ENCODE results near the gene CYSLTR2. TPM values are rescaled to one million over a fixed set of nuclear protein-coding genes. Genes with fewer than 3 reads are reported as not detected.

The CYSLTR2 gene
- total RNA-seq, 3 donors from 2014 or later: 0.40 to 0.53 (median 0.43) TPM

DNA sequence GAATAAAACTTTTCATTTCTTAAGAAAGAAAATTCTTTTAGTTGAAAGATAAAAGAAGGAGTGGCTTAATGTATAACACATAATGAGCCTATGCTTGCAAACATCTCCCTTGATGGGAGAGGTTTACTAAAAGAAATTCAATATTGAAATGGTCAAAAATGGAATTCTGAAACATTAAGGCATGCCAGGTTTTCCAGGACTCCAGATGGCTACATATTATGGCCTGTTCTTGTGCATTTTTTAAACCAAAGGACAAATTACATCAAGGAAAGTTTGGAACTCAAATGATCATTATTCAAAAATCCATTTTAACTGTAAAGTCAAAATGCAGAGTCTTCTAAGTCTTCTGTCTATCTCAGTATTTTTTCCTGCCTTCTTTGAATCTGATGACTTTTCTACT lies 19.1 kb upstream of the CYSLTR2 start:
- Mint-ChIP-seq H3K36me3 (ENCODE audit: insufficient read depth) (peaks cover 6% of the 10 kb centered on the region), H3K27me3 (ENCODE audit: low read depth) (peaks cover 5% of the 10 kb centered on the region), H3K4me3 (no peak overlapping the region), H3K4me1 (ENCODE audit: low read depth) (no peaks in the 10 kb centered on the region), H3K9me3 (peaks cover 11% of the 10 kb centered on the region)
- DNase-seq (no peak), ATAC-seq (no peak)

DNA sequence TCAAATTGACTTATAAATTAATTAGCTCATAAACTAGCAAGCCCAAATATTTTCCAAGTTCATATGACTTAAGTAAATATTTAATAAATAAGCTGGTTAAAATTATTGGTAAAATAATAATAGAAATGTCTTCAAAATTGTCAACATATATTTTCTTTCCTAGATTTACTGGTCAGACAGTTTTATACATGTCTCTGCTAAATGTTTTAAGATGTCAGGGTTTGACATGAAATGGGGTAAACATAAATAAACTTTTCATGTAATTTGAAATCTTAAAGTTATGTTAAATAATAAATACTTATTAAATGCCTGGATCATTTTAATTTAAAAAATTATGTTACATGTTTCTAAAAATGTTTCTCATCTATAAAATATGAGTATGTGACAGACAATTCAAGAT lies 18.3 kb upstream of the CYSLTR2 start:
- ATAC-seq: no peak
- Mint-ChIP-seq H3K9me3 (peaks cover 11% of the 10 kb centered on the region), H3K4me3 (no peak overlapping the region), H3K36me3 (ENCODE audit: insufficient read depth) (peaks cover 6% of the 10 kb centered on the region), H3K27me3 (ENCODE audit: low read depth) (peaks cover 5% of the 10 kb centered on the region), H3K4me1 (ENCODE audit: low read depth) (no peaks in the 10 kb centered on the region)
- no peak for DNase-seq

- DNase-seq (no peak), ATAC-seq (no peak)
- Mint-ChIP-seq H3K27me3 (ENCODE audit: low read depth) (peaks cover 5% of the 10 kb centered on the region), H3K4me1 (ENCODE audit: low read depth) (no peaks in the 10 kb centered on the region), H3K4me3 (no peak overlapping the region), H3K36me3 (ENCODE audit: insufficient read depth) (peaks cover 6% of the 10 kb centered on the region), H3K9me3 (peaks cover 11% of the 10 kb centered on the region)
Observed at GRCh38 chr13:48636550-48636949, 17.2 kb upstream of the CYSLTR2 start.

DNA sequence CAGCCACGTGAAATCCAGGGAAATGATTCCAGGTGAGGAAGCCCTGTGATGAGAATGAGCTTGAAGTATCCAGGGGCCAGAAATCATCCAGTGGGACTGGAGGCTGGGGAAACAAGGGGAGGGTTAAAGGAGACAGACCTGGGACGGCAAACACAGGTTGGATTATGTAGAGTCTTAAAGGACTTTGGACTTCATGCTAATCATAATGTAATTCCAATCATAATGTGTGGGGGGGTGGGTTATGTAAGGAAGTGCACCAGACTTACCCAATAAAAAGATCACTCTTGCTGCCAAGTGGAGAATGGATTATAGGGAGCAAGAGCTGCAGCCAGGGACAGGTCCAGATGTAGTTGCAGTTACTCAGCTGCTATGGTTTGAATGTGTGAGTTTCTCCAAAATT lies 16.1 kb upstream of the CYSLTR2 start:
- Mint-ChIP-seq H3K4me1 (ENCODE audit: low read depth) (no peaks in the 10 kb centered on the region), H3K4me3 (no peak overlapping the region), H3K9me3 (peaks cover 11% of the 10 kb centered on the region), H3K27me3 (ENCODE audit: low read depth) (peaks cover 5% of the 10 kb centered on the region), H3K36me3 (ENCODE audit: insufficient read depth) (peaks cover 6% of the 10 kb centered on the region)
- DNase-seq (no peak), ATAC-seq (no peak)

- H3K4me1 Mint-ChIP-seq (ENCODE audit: low read depth): no peaks in the 10 kb centered on the region
- peaks cover 11% of the 10 kb centered on the region for H3K9me3 Mint-ChIP-seq
- no peak for ATAC-seq
- H3K4me3 Mint-ChIP-seq: no peak overlapping the region
- peaks cover 5% of the 10 kb centered on the region for H3K27me3 Mint-ChIP-seq (ENCODE audit: low read depth)
- H3K36me3 Mint-ChIP-seq (ENCODE audit: insufficient read depth): peaks cover 6% of the 10 kb centered on the region
- no peak for DNase-seq
Observed at GRCh38 chr13:48640767-48641166, 13.0 kb upstream of the CYSLTR2 start.

GRCh38 chr13:48641404-48641803 lies 12.3 kb upstream of the CYSLTR2 start:
- peaks cover 5% of the 10 kb centered on the region for H3K36me3 Mint-ChIP-seq (ENCODE audit: insufficient read depth)
- no peak for ATAC-seq
- H3K27me3 Mint-ChIP-seq (ENCODE audit: low read depth): peaks cover 5% of the 10 kb centered on the region
- no peaks in the 10 kb centered on the region for H3K4me1 Mint-ChIP-seq (ENCODE audit: low read depth)
- peaks cover 7% of the 10 kb centered on the region for H3K9me3 Mint-ChIP-seq
- no peak for DNase-seq
- H3K4me3 Mint-ChIP-seq: no peak overlapping the region

DNA sequence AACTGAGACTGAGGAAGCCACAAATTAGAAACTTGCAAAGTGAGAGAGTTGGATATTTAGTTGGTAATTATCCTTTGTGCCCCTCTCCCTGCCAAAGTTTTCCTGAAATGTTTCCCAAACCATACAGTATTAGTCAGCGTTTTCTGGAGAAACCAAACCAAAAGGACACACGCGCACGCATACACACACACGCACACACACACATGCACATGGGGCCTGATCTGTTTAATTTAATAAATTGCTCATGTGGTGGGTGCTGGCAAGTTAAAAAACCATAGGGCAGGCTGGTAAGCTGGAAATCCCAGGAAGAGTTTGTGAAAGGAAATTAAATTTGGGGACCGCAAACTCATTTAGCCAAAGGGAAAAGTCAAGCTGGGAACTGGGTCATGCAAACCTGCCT lies 11.7 kb upstream of the CYSLTR2 start:
- Mint-ChIP-seq H3K36me3 (ENCODE audit: insufficient read depth) (peaks cover 3% of the 10 kb centered on the region), H3K4me1 (ENCODE audit: low read depth) (no peaks in the 10 kb centered on the region), H3K9me3 (peaks cover 5% of the 10 kb centered on the region), H3K27me3 (ENCODE audit: low read depth) (peaks cover 5% of the 10 kb centered on the region), H3K4me3 (no peak overlapping the region)
- DNase-seq (no peak), ATAC-seq (no peak)

- no peaks in the 10 kb centered on the region for H3K27me3 Mint-ChIP-seq (ENCODE audit: low read depth)
- H3K4me1 Mint-ChIP-seq (ENCODE audit: low read depth): peaks cover 3% of the 10 kb centered on the region
- DNase-seq (no peak), ATAC-seq (no peak)
- H3K36me3 Mint-ChIP-seq (ENCODE audit: insufficient read depth): peaks cover 3% of the 10 kb centered on the region
- H3K4me3 Mint-ChIP-seq: no peak overlapping the region
- no peaks in the 10 kb centered on the region for H3K9me3 Mint-ChIP-seq
Observed at GRCh38 chr13:48643159-48643558, 10.6 kb upstream of the CYSLTR2 start.

DNA sequence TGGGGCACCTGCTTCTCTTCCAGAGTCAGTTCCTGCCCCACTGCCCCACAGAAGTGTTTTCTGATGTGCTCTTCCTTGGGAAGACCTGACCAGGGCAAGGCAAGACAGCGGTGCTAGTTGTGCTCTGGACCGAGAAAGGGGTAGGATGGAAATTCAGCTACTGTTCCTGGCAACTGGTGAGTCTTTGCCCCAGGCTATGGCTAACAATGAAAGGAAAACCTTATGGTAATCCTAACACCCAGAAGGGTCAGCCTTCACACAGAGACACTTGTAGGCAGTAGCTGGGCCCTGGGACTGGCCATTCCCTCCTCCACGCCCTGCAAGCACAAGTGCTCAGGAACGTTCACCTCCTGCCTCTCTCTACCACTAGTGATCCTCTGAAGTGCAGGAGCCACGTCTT lies 9.6 kb upstream of the CYSLTR2 start:
- no peaks in the 10 kb centered on the region for H3K9me3 Mint-ChIP-seq

DNA sequence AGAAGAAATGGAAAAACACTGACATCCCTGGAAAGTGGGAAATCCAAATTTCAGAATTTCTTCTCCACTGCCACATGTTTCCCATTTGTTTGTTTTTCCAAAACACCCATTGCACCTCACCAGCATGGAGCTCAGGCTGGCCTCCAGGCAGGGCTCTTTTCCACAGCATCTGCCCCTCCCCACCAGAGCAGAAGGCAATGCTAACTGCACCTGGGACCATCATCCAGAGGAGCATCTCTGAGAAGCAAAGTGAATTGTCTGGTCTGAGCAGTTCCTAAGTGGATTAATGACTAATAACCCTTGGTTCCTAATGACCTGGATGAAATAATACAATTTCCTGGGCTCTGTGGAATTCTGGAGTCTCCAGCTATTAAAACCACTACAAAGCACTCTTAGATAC lies 8.8 kb upstream of the CYSLTR2 start:
- H3K36me3 Mint-ChIP-seq (ENCODE audit: insufficient read depth): no peaks in the 10 kb centered on the region
- no peak overlapping the region for H3K4me3 Mint-ChIP-seq
- no peaks in the 10 kb centered on the region for H3K27me3 Mint-ChIP-seq (ENCODE audit: low read depth)
- no peaks in the 10 kb centered on the region for H3K9me3 Mint-ChIP-seq
- ATAC-seq (no peak), DNase-seq (no peak)
- H3K4me1 Mint-ChIP-seq (ENCODE audit: low read depth): peaks cover 7% of the 10 kb centered on the region

More for the DNA sequence above, 9.6 kb upstream of the CYSLTR2 start:
- H3K27me3 Mint-ChIP-seq (ENCODE audit: low read depth): no peaks in the 10 kb centered on the region
- no peak overlapping the region for H3K4me3 Mint-ChIP-seq
- no peak for DNase-seq
- peaks cover 7% of the 10 kb centered on the region for H3K4me1 Mint-ChIP-seq (ENCODE audit: low read depth)
- H3K36me3 Mint-ChIP-seq (ENCODE audit: insufficient read depth): peaks cover under 1% of the 10 kb centered on the region
- no peak for ATAC-seq

DNA sequence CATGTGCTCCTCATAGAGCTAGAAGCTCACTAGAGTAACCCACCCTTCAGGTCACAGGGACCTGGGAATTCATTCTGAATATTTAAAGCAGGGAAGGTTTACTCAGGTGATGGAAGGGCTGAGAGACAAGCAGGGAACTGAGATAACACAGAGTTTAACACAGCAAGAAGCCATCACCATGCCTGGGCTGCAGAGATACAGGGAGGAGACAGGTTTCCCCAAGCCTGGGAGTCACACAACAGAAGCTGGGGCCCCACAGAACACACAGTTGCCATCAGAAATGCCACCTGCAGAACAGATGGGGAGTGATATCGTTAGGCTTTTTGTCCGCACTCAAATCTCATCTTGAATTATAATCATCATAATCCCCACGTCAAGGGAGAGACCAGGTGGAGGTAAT lies 7.9 kb upstream of the CYSLTR2 start:
- ATAC-seq (no peak), DNase-seq (no peak)
- no peaks in the 10 kb centered on the region for H3K36me3 Mint-ChIP-seq (ENCODE audit: insufficient read depth)
- no peak overlapping the region for H3K4me3 Mint-ChIP-seq
- peaks cover 7% of the 10 kb centered on the region for H3K4me1 Mint-ChIP-seq (ENCODE audit: low read depth)
- no peaks in the 10 kb centered on the region for H3K9me3 Mint-ChIP-seq
- no peaks in the 10 kb centered on the region for H3K27me3 Mint-ChIP-seq (ENCODE audit: low read depth)

GRCh38 chr13:48646791-48647190 lies 6.9 kb upstream of the CYSLTR2 start:
- no peak for ATAC-seq
- no peak overlapping the region for H3K4me3 Mint-ChIP-seq
- no peak for DNase-seq
- H3K27me3 Mint-ChIP-seq (ENCODE audit: low read depth): no peaks in the 10 kb centered on the region
- H3K4me1 Mint-ChIP-seq (ENCODE audit: low read depth): peaks cover 7% of the 10 kb centered on the region
- H3K36me3 Mint-ChIP-seq (ENCODE audit: insufficient read depth): no peaks in the 10 kb centered on the region
- H3K9me3 Mint-ChIP-seq: no peaks in the 10 kb centered on the region

GRCh38 chr13:48647625-48648024 lies 6.1 kb upstream of the CYSLTR2 start:
- ATAC-seq (no peak), DNase-seq (no peak)
- Mint-ChIP-seq H3K36me3 (ENCODE audit: insufficient read depth) (no peaks in the 10 kb centered on the region), H3K27me3 (ENCODE audit: low read depth) (no peaks in the 10 kb centered on the region), H3K4me1 (ENCODE audit: low read depth) (peaks cover 13% of the 10 kb centered on the region), H3K4me3 (no peak overlapping the region), H3K9me3 (no peaks in the 10 kb centered on the region)

GRCh38 chr13:48648446-48648845 lies 5.3 kb upstream of the CYSLTR2 start:
- Mint-ChIP-seq H3K4me1 (ENCODE audit: low read depth) (peaks cover 21% of the 10 kb centered on the region), H3K27me3 (ENCODE audit: low read depth) (no peaks in the 10 kb centered on the region), H3K36me3 (ENCODE audit: insufficient read depth) (no peaks in the 10 kb centered on the region), H3K9me3 (no peaks in the 10 kb centered on the region), H3K4me3 (no peak overlapping the region)
- ATAC-seq: no peak
- DNase-seq: no peak

- Mint-ChIP-seq H3K4me3 (peak overlapping the region; percentile 81), H3K4me1 (ENCODE audit: low read depth) (peaks cover 53% of the 10 kb centered on the region), H3K27me3 (ENCODE audit: low read depth) (no peaks in the 10 kb centered on the region), H3K9me3 (no peaks in the 10 kb centered on the region), H3K36me3 (ENCODE audit: insufficient read depth) (no peaks in the 10 kb centered on the region)
- ATAC-seq (no peak), DNase-seq (no peak)
Observed at GRCh38 chr13:48652851-48653471, 768 bp upstream of the CYSLTR2 start.

DNA sequence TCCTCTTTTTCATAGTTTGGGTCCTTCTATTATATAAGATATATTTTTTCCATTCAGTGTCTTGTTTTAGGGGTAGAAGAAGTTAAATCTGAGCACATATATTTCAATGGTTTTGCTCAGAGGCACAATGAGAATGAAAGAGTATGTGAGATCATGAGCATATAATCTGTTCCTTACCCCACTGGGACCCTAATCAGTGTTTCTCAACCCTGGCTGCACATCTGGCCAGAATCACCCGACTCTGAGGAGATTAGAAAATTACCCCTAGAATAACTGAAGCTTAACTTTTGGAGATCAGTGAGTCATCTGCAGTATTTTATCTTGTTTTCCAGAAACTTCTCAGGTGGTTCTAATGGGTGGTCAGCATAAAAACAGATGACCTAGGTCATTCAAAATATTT lies 782 bp downstream of the CYSLTR2 start:
- Mint-ChIP-seq H3K27me3 (ENCODE audit: low read depth) (no peaks in the 10 kb centered on the region), H3K4me3 (peak overlapping the region; percentile 81), H3K9me3 (no peaks in the 10 kb centered on the region), H3K36me3 (ENCODE audit: insufficient read depth) (no peaks in the 10 kb centered on the region), H3K4me1 (ENCODE audit: low read depth) (peaks cover 56% of the 10 kb centered on the region)
- DNase-seq (no peak), ATAC-seq (no peak)

Data from activated T-cell treated with anti-CD3 and anti-CD28 coated beads, Interleukin-2, amount 50 U/mL, for 4 hours (primary cell).